H1 (cell line): ENCODE measurements around the gene RER1. TPM values are rescaled to one million over a fixed set of nuclear protein-coding genes. Genes with fewer than 3 reads are reported as not detected.
A peak's percentile ranks its signal among the peaks of the same experiment; 100 is the strongest.

ENCODE experiments used
- CTCF ChIA-PET: fragments of 300-600 bp; sonication (Branson Sonifier 250); formaldehyde crosslinking; loops from one replicate; lab custom pipeline; 2021; ENCODE audit not compliant: partially characterized antibody; lab: Charles Lee
- POLR2A ChIA-PET: fragments of 300-600 bp; sonication (Branson Sonifier 250); formaldehyde crosslinking; loops from one replicate; lab custom pipeline; 2021; ENCODE audit warnings: inconsistent platforms; ENCODE audit not compliant: partially characterized antibody; lab: Charles Lee
- DNase-seq, 2 experiments: peaks; one replicate each; pipeline versions ENCODE4 v3.0.0 to v3.0.0-alpha.2; 2010 to 2022; ENCODE audit warnings: low spot score in 2 of 2, low read depth in 1 of 2, mixed read lengths in 1 of 2
- FAIRE-seq: peaks from 2 replicates; lab custom pipeline; 2011; peaks lifted over from hg19 to GRCh38; lab: Jason Lieb, UNC
- H2AFZ ChIP-seq: 2 replicates; pipeline ENCODE4 v1.8.1; 2012; ENCODE audit warnings: low read length, inconsistent platforms
- H2AK5ac ChIP-seq: 2 replicates; pipeline ENCODE4 v1.6.1; 2013; ENCODE audit warnings: low read depth, low read length
- H2BK120ac ChIP-seq: replicated peaks from 2 replicates; pipeline ENCODE3; 2013; ENCODE audit warnings: low read depth, low read length, inconsistent platforms
- H2BK12ac ChIP-seq: 2 replicates; pipeline ENCODE4 v1.6.1; 2013; ENCODE audit warnings: low read depth, low read length
- H2BK15ac ChIP-seq: 2 replicates; pipeline ENCODE4 v1.6.1; 2013; ENCODE audit warnings: low read length
- H2BK20ac ChIP-seq: 2 replicates; pipeline ENCODE4 v1.6.1; 2013; ENCODE audit warnings: low read length
- H2BK5ac ChIP-seq: 2 replicates; pipeline ENCODE4 v1.6.1; 2013; ENCODE audit warnings: low read depth, low read length
- H3K14ac ChIP-seq: 2 replicates; pipeline ENCODE4 v1.6.1; 2013; ENCODE audit warnings: inconsistent platforms; ENCODE audit not compliant: insufficient read length
- H3K18ac ChIP-seq: 2 replicates; pipeline ENCODE4 v1.6.1; 2013; ENCODE audit warnings: low read length; ENCODE audit errors: extremely low read depth
- H3K23ac ChIP-seq: 2 replicates; pipeline ENCODE4 v1.6.1; 2013; ENCODE audit warnings: inconsistent platforms; ENCODE audit not compliant: insufficient read length
- H3K23me2 ChIP-seq: 2 replicates; pipeline ENCODE4 v1.6.1; 2013; ENCODE audit warnings: low read depth, low read length
- H3K27ac ChIP-seq: 2 replicates; pipeline ENCODE4 v1.6.1; 2011; ENCODE audit warnings: low read depth, low read length, inconsistent platforms
- H3K27me3 ChIP-seq, 4 experiments: replicated peaks in 1 of 4; 1 replicate in 1 of 4; 2 replicates in 3 of 4; pipeline versions ENCODE4 v1.6.1 to v1.8.1; 2011 to 2013; ENCODE audit warnings: low read length in 3 of 4, mild to moderate bottlenecking in 3 of 4, inconsistent platforms in 2 of 4, mixed read lengths in 2 of 4, moderate library complexity in 1 of 4; ENCODE audit not compliant: control insufficient read depth in 3 of 4, insufficient read depth in 3 of 4; ENCODE audit errors: extremely low read depth in 1 of 4
- H3K36me3 ChIP-seq, 4 experiments: 2 replicates each; pipeline versions ENCODE4 v1.6.1 to v1.8.1; 2011 to 2013; ENCODE audit warnings: mild to moderate bottlenecking in 4 of 4, low read length in 3 of 4, moderate library complexity in 2 of 4, control low read depth in 1 of 4, inconsistent platforms in 1 of 4; ENCODE audit not compliant: insufficient read depth in 4 of 4, control insufficient read depth in 2 of 4
- H3K4ac ChIP-seq: replicated peaks from 2 replicates; pipeline ENCODE3; 2013; ENCODE audit warnings: low read length, low read depth, mixed read lengths, inconsistent platforms; ENCODE audit not compliant: insufficient read length
- H3K4me1 ChIP-seq, 4 experiments: replicated peaks in 1 of 4; 1 replicate in 1 of 4; 2 replicates in 3 of 4; pipeline versions ENCODE4 v1.6.1 to v1.8.1; 2011 to 2013; ENCODE audit warnings: low read length in 3 of 4, inconsistent platforms in 2 of 4, mixed read lengths in 1 of 4; ENCODE audit not compliant: insufficient read depth in 4 of 4, control insufficient read depth in 3 of 4
- H3K4me2 ChIP-seq, 2 experiments: 2 replicates each; pipeline versions ENCODE4 v1.6.1 to v1.8.1; 2011 to 2013; ENCODE audit warnings: low read depth in 2 of 2, low read length in 2 of 2, control low read depth in 1 of 2, inconsistent platforms in 1 of 2, mild to moderate bottlenecking in 1 of 2; ENCODE audit not compliant: insufficient read depth in 1 of 2
- H3K4me3 ChIP-seq, 4 experiments: fragments of 200-600, 300-600 bp in 1 of 4; sonication (generic), shearing (Covaris generic), sonication (Bioruptor Twin) in 1 of 4; 2 replicates each; pipeline versions ENCODE4 v1.5.1 to v1.8.1; 2011 to 2016; ENCODE audit warnings: low read length in 4 of 4, low read depth in 3 of 4, control low read depth in 2 of 4, inconsistent platforms in 2 of 4, mild to moderate bottlenecking in 2 of 4, mixed read lengths in 1 of 4, moderate library complexity in 1 of 4; ENCODE audit not compliant: insufficient read depth in 2 of 4; ENCODE audit errors: extremely low read depth in 1 of 4
- H3K56ac ChIP-seq: replicated peaks from 2 replicates; pipeline ENCODE3; 2013; ENCODE audit warnings: low read depth, mild to moderate bottlenecking, mixed read lengths, low read length, inconsistent platforms; ENCODE audit not compliant: insufficient read length
- H3K79me1 ChIP-seq: 2 replicates; pipeline ENCODE4 v1.6.1; 2013; ENCODE audit warnings: low read depth, low read length, control low read depth
- H3K79me2 ChIP-seq, 2 experiments: 2 replicates each; pipeline versions ENCODE4 v1.6.1 to v1.8.1; 2012 to 2013; ENCODE audit warnings: low read length in 2 of 2, mild to moderate bottlenecking in 2 of 2, inconsistent platforms in 1 of 2; ENCODE audit not compliant: insufficient read depth in 2 of 2, control insufficient read depth in 1 of 2
- H3K9ac ChIP-seq, 4 experiments: replicated peaks in 1 of 4; 1 replicate in 1 of 4; 2 replicates in 3 of 4; pipeline versions ENCODE4 v1.6.1 to v1.8.1; 2011 to 2013; ENCODE audit warnings: low read depth in 3 of 4, low read length in 3 of 4, control low read depth in 2 of 4, mild to moderate bottlenecking in 2 of 4, moderate library complexity in 2 of 4, inconsistent platforms in 1 of 4; ENCODE audit errors: extremely low read depth in 1 of 4
- H3K9me3 ChIP-seq, 2 experiments: 2 replicates each; pipeline versions ENCODE4 v1.6.1 to v1.8.1; 2012 to 2013; ENCODE audit warnings: mild to moderate bottlenecking in 2 of 2, moderate library complexity in 2 of 2, control low read depth in 1 of 2, inconsistent platforms in 1 of 2, low read depth in 1 of 2, low read length in 1 of 2, mixed read lengths in 1 of 2; ENCODE audit not compliant: insufficient read depth in 2 of 2
- H4K20me1 ChIP-seq, 2 experiments: replicated peaks in 1 of 2; 2 replicates each; pipeline versions ENCODE3 to v1.8.1; 2011 to 2013; ENCODE audit warnings: inconsistent platforms in 2 of 2, low read length in 2 of 2, mild to moderate bottlenecking in 1 of 2; ENCODE audit not compliant: insufficient read depth in 2 of 2, control insufficient read depth in 1 of 2
- H4K5ac ChIP-seq: 2 replicates; pipeline ENCODE4 v1.6.1; 2013; ENCODE audit warnings: low read length, low read depth, mixed read lengths, inconsistent platforms; ENCODE audit not compliant: insufficient read length
- H4K8ac ChIP-seq: 2 replicates; pipeline ENCODE4 v1.8.0; 2013; ENCODE audit warnings: mild to moderate bottlenecking, moderate library complexity, low read length, inconsistent platforms; ENCODE audit not compliant: insufficient read depth; ENCODE audit errors: extremely low read depth
- H4K91ac ChIP-seq: replicated peaks from 2 replicates; pipeline ENCODE3; 2013; ENCODE audit warnings: low read length, mixed read lengths, inconsistent platforms; ENCODE audit not compliant: insufficient read length
- CBX5 ChIP-seq: fragments of 300-800, 300-1000 bp; sonication (generic); IDR thresholded peaks from 2 replicates; pipeline ENCODE4 v1.7.1; 2016; ENCODE audit warnings: antibody characterized with exemption, low read length, low read depth
- EGR1 ChIP-seq: IDR thresholded peaks from 2 replicates; pipeline ENCODE4 v1.6.1; 2011; ENCODE audit warnings: low read depth, low read length, borderline replicate concordance
- EZH2 ChIP-seq: fragments of 200-600 bp; sonication (generic); IDR thresholded peaks from 2 replicates; pipeline ENCODE4 v1.7.1; 2012; ENCODE audit warnings: low read depth, mild to moderate bottlenecking, moderate library complexity, low read length, inconsistent platforms; ENCODE audit not compliant: severe bottlenecking
- GABPA ChIP-seq: IDR thresholded peaks from 2 replicates; pipeline ENCODE4 v1.6.1; 2011; ENCODE audit warnings: mild to moderate bottlenecking, low read length, moderate library complexity, borderline replicate concordance; ENCODE audit not compliant: insufficient read depth
- JUN ChIP-seq: IDR thresholded peaks from 2 replicates; pipeline ENCODE4 v1.6.1; 2011; ENCODE audit warnings: low read depth, mild to moderate bottlenecking, improper control_type of control experiment, low read length
- KDM4A ChIP-seq: IDR thresholded peaks from one replicate; pipeline ENCODE4 v1.7.1; 2012; ENCODE audit warnings: low read depth, mild to moderate bottlenecking, moderate library complexity, low read length, inconsistent platforms; ENCODE audit not compliant: severe bottlenecking
- MAFK ChIP-seq: IDR thresholded peaks from 2 replicates; pipeline ENCODE4 v1.6.1; 2012; ENCODE audit warnings: low read depth, mild to moderate bottlenecking, improper control_type of control experiment, low read length
- POU5F1 ChIP-seq: IDR thresholded peaks from 2 replicates; pipeline ENCODE4 v1.6.1; 2011; ENCODE audit warnings: low read depth, mild to moderate bottlenecking, low read length, moderate library complexity
- SRF ChIP-seq: IDR thresholded peaks from 2 replicates; pipeline ENCODE4 v1.6.1; 2011; ENCODE audit warnings: mild to moderate bottlenecking, low read depth, low read length, moderate library complexity
- TAF1 ChIP-seq: IDR thresholded peaks from 2 replicates; pipeline ENCODE4 v1.6.1; 2011; ENCODE audit warnings: mild to moderate bottlenecking, low read depth, low read length
- YY1 ChIP-seq: IDR thresholded peaks from 2 replicates; pipeline ENCODE4 v1.6.1; 2011; ENCODE audit warnings: low read depth, mild to moderate bottlenecking, low read length
- WGBS, 2 experiments: shearing (Covaris generic) in 1 of 2; methylation state at CpG; one replicate each; pipeline versions ENCODE4 v1.1.6 to v1.1.7; 2013 to 2015; ENCODE audit warnings: low lambda C conversion rate in 2 of 2, mixed read lengths in 2 of 2, inconsistent platforms in 1 of 2, low coverage in 1 of 2, missing lambda C conversion rate in 1 of 2; ENCODE audit not compliant: insufficient replicate concordance in 2 of 2, insufficient coverage in 1 of 2, insufficient read length in 1 of 2; ENCODE audit errors: extremely low coverage in 1 of 2, missing lambda C conversion rate in 1 of 2; 5-methylcytosine and 5-hydroxymethylcytosine counted together
- polyA plus RNA-seq, 7 experiments: library from polyadenylated mRNA; depleted of rRNA in 3 of 7; stranded (reverse) in 5 of 7; unstranded in 2 of 7; fragments of >200 nt in 5 of 7; fragments of 200-250 nt in 2 of 7; gene quantifications; 1 replicate in 5 of 7; 2 replicates in 1 of 7; 4 replicates in 1 of 7; pipeline versions ENCODE4 v1.2.1 to v1.2.3, GENCODE V29; 2011 to 2013; ENCODE audit warnings: missing spikeins in 2 of 7, mixed read lengths in 2 of 7
- total RNA-seq: library from RNA; stranded (reverse); fragmentation: NEBNext Ultra II Directional; extraction: Animal tissue kit (Norgen Biotek cat#: 25700); gene quantifications from 2 replicates; pipeline ENCODE4 v1.2.1, GENCODE V29; 2021
- TF ChIP-seq, protein P1 (sequence below): IDR thresholded peaks from 2 replicates; pipeline ENCODE4 v1.6.1; 2012; ENCODE audit warnings: low read length, inconsistent platforms

The RER1 gene
- total and polyA plus RNA-seq, 2 of the 8 experiments (the other 6 are each of a cell fraction or from before 2014, with no cell fraction given), result 102 to 134 TPM

DNA sequence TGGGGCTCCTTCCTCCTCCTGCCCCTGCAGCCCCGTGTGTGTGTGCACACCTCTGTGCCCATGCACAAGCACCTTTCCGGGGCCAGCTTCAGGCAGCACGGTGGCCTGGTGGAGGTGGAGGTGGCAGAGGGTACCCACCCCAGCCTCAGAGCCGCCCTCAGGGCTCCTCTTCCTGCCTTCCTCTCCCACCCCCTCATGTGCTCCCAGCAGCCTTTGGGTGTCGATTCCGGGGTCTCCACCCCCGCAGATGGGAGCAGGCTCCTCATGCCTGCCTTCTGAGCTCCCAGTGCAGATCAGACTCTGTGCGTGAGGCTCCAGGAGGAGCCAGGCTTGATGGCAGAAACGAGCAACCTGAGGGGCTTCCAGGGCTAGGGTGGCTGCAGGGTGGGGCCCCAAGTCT lies 55.2 kb downstream of the RER1 start:
- Histone ChIP-seq H4K8ac (peak overlapping the region; percentile 57; the same call in 1 of the 2 replicates), H3K4ac (peak overlapping the region; percentile 32), H3K79me1 (no peaks in the 10 kb centered on the region), H3K56ac (no peak overlapping the region), H2BK5ac (no peak overlapping the region), H3K4me1 (peaks cover 0 to 18% (median 10%) of the 10 kb centered on the region in 4 experiments; a peak in 4 of 7 replicates), H3K18ac (peak overlapping the region; percentile 32), H4K20me1 (peaks cover 0 to 4% of the 10 kb centered on the region in 2 experiments), H4K91ac (no peak overlapping the region), H2AK5ac (no peak overlapping the region), H2BK20ac (no peak overlapping the region), H4K5ac (peak overlapping the region; percentile 62), H2BK120ac (no peak overlapping the region), H3K79me2 (no peaks in the 10 kb centered on the region), H3K27ac (no peak overlapping the region), H3K4me2 (no peak overlapping the region), H3K9ac (no peak overlapping the region; a peak in 2 of 7 replicates), H3K4me3 (no peak overlapping the region), H3K14ac (no peak overlapping the region), H2BK12ac (no peak overlapping the region), H3K27me3 (peaks cover 18 to 31% (median 28%) of the 10 kb centered on the region in 4 experiments), H3K23me2 (no peaks in the 10 kb centered on the region; the same call in 1 of the 2 replicates), H2BK15ac (0 out of 2 replicates have a peak overlapping the region, but pooled peaks have one; percentile 16), H3K23ac (no peak overlapping the region), H2AFZ (no peak overlapping the region), H3K9me3 (no peaks in the 10 kb centered on the region), H3K36me3 (no peaks in the 10 kb centered on the region)
- DNase-seq (no peak), FAIRE-seq (no peak)
- ChIA-PET POLR2A (interaction anchor here (1.1 to 1.4 kb wide), 2 partner anchors 50 to 97 kb away, joined by 3 read pairs; no protein-coding TSS in a partner anchor), CTCF (interaction anchor here (1.4 to 2.4 kb wide), 6 partner anchors 34 to 115 kb away, joined by 3 to 8 read pairs (median 6); no protein-coding TSS in a partner anchor)
- WGBS, 2 experiments, result 82% methylated on average over 8 of the region's 9 CpGs; no CpG with 5 or more reads in 1 of the 2 experiments
- TF ChIP-seq TAF1 (no peak), EGR1 (no peak), GABPA (no peak), POU5F1 (no peak), CBX5 (no peak), MAFK (no peak), EZH2 (no peak), JUN (no peak), SRF (no peak), YY1 (no peak), KDM4A (no peak)
- TF ChIP-seq, protein P1, sequence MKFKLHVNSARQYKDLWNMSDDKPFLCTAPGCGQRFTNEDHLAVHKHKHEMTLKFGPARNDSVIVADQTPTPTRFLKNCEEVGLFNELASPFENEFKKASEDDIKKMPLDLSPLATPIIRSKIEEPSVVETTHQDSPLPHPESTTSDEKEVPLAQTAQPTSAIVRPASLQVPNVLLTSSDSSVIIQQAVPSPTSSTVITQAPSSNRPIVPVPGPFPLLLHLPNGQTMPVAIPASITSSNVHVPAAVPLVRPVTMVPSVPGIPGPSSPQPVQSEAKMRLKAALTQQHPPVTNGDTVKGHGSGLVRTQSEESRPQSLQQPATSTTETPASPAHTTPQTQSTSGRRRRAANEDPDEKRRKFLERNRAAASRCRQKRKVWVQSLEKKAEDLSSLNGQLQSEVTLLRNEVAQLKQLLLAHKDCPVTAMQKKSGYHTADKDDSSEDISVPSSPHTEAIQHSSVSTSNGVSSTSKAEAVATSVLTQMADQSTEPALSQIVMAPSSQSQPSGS, result no peak
